IMR-90 (cell line): Measurements from ENCODE around the gene DCTD. TPM values are rescaled to one million over a fixed set of nuclear protein-coding genes. Genes with fewer than 3 reads are reported as not detected.

ENCODE experiments used
- ATAC-seq: fragments of 200-7000 bp; cut with Tn5 transposase; 2 replicates; pipeline ENCODE4 v1.9.1; 2020; ENCODE audit warnings: low read depth, mild to moderate bottlenecking, moderate library complexity
- BruUV-seq: library from RNA; stranded (reverse); fragments of 400-500 nt; replicated peaks from 2 replicates; lab custom pipeline; 2021; lab: Mats Ljungman, UMichigan
- CTCF ChIA-PET: fragments of 300-600 bp; formaldehyde crosslinking; extraction: SDS; loops from one replicate; lab custom pipeline; 2021; ENCODE audit warnings: antibody characterized with exemption; lab: Yijun Ruan, JAX
- POLR2A ChIA-PET: fragments of 300-600 bp; sonication (Branson Sonifier 250); formaldehyde crosslinking; loops from one replicate; lab custom pipeline; 2022; ENCODE audit warnings: antibody characterized with exemption; ENCODE audit not compliant: unreplicated experiment; lab: Charles Lee
- DNase-seq: peaks from one replicate; pipeline ENCODE4 v3.0.0; 2013
- H2AFZ ChIP-seq: replicated peaks from 2 replicates; pipeline ENCODE3; 2013; ENCODE audit warnings: low read length, mild to moderate bottlenecking; ENCODE audit not compliant: poor library complexity
- H2AK5ac ChIP-seq: 2 replicates; pipeline ENCODE4 v1.6.1; 2013; ENCODE audit warnings: low read depth, low read length, inconsistent platforms
- H2AK9ac ChIP-seq: replicated peaks from 2 replicates; pipeline ENCODE3; 2013; ENCODE audit warnings: mild to moderate bottlenecking, low read depth, low read length, moderate library complexity; ENCODE audit not compliant: poor library complexity
- H2BK120ac ChIP-seq: 2 replicates; pipeline ENCODE4 v1.6.1; 2013; ENCODE audit warnings: low read depth, low read length, inconsistent platforms
- H2BK15ac ChIP-seq: 3 replicates; pipeline ENCODE4 v1.6.1; 2013; ENCODE audit warnings: low read depth, low read length, inconsistent platforms
- H2BK20ac ChIP-seq: 2 replicates; pipeline ENCODE4 v1.6.1; 2013; ENCODE audit warnings: low read depth, mild to moderate bottlenecking, inconsistent platforms, low read length, moderate library complexity
- H2BK5ac ChIP-seq: 2 replicates; pipeline ENCODE4 v1.6.1; 2013; ENCODE audit warnings: mild to moderate bottlenecking, low read depth, low read length, inconsistent platforms; ENCODE audit not compliant: poor library complexity, severe bottlenecking
- H3K14ac ChIP-seq: replicated peaks from 2 replicates; pipeline ENCODE4 v1.6.1; 2013; ENCODE audit warnings: low read depth, low read length, inconsistent platforms
- H3K18ac ChIP-seq: 2 replicates; pipeline ENCODE4 v1.6.1; 2013; ENCODE audit warnings: low read depth, low read length, control low read depth
- H3K23ac ChIP-seq: 2 replicates; pipeline ENCODE4 v1.6.1; 2013; ENCODE audit warnings: low read depth, low read length, inconsistent platforms
- H3K27ac ChIP-seq: 2 replicates; pipeline ENCODE4 v1.5.1; 2013; ENCODE audit warnings: mild to moderate bottlenecking, control low read depth, low read length; ENCODE audit not compliant: insufficient read depth
- H3K27me3 ChIP-seq: 2 replicates; pipeline ENCODE4 v1.6.1; 2013; ENCODE audit warnings: low read length; ENCODE audit not compliant: control insufficient read depth, insufficient read depth
- H3K36me3 ChIP-seq: 2 replicates; pipeline ENCODE4 v1.6.1; 2013; ENCODE audit warnings: low read length, mixed read lengths; ENCODE audit not compliant: control insufficient read depth, insufficient read depth
- H3K4ac ChIP-seq: 2 replicates; pipeline ENCODE4 v1.6.1; 2013; ENCODE audit warnings: low read depth, low read length, inconsistent platforms
- H3K4me1 ChIP-seq: 2 replicates; pipeline ENCODE4 v1.6.1; 2013; ENCODE audit warnings: low read length, mixed read lengths; ENCODE audit not compliant: control insufficient read depth, insufficient read depth
- H3K4me2 ChIP-seq: 2 replicates; pipeline ENCODE4 v1.6.1; 2013; ENCODE audit warnings: low read depth, mild to moderate bottlenecking, control low read depth, low read length, moderate library complexity
- H3K4me3 ChIP-seq: 2 replicates; pipeline ENCODE4 v1.5.1; 2013; ENCODE audit warnings: low read depth, mild to moderate bottlenecking, control low read depth, low read length, moderate library complexity; ENCODE audit not compliant: insufficient read depth
- H3K56ac ChIP-seq: 2 replicates; pipeline ENCODE4 v1.6.1; 2013; ENCODE audit warnings: low read length, inconsistent platforms; ENCODE audit not compliant: insufficient read depth; ENCODE audit errors: extremely low read depth
- H3K79me1 ChIP-seq, 2 experiments: 2 replicates each; pipeline ENCODE4 v1.6.1; 2013; ENCODE audit warnings: low read length in 2 of 2, inconsistent platforms in 1 of 2, low read depth in 1 of 2
- H3K9ac ChIP-seq: 2 replicates; pipeline ENCODE4 v1.6.1; 2013; ENCODE audit warnings: low read depth, low read length, control low read depth
- H3K9me1 ChIP-seq: 2 replicates; pipeline ENCODE4 v1.6.1; 2013; ENCODE audit warnings: low read length, inconsistent platforms; ENCODE audit not compliant: insufficient read depth
- H3K9me3 ChIP-seq: 2 replicates; pipeline ENCODE4 v1.6.1; 2013; ENCODE audit warnings: low read length; ENCODE audit not compliant: control insufficient read depth, insufficient read depth
- H4K20me1 ChIP-seq: 2 replicates; pipeline ENCODE4 v1.6.1; 2013; ENCODE audit warnings: low read length, inconsistent platforms; ENCODE audit not compliant: insufficient read depth
- H4K5ac ChIP-seq: 2 replicates; pipeline ENCODE4 v1.6.1; 2013; ENCODE audit warnings: mild to moderate bottlenecking, low read depth, low read length, control low read depth
- H4K8ac ChIP-seq, 2 experiments: 2 replicates each; pipeline ENCODE4 v1.6.1; 2013; ENCODE audit warnings: low read depth in 2 of 2, low read length in 2 of 2, control low read depth in 1 of 2, inconsistent platforms in 1 of 2
- H4K91ac ChIP-seq: 2 replicates; pipeline ENCODE4 v1.6.1; 2013; ENCODE audit warnings: low read depth, low read length, inconsistent platforms; ENCODE audit not compliant: insufficient read depth
- BHLHE40 ChIP-seq: fragments of 150-350 bp; IDR thresholded peaks from 2 replicates; pipeline ENCODE4 v1.6.1; 2016; ENCODE audit warnings: mild to moderate bottlenecking, low read depth, low read length
- CEBPB ChIP-seq: IDR thresholded peaks from 2 replicates; pipeline ENCODE4 v1.6.1; 2012; ENCODE audit warnings: low read depth, low read length, improper control_type of control experiment
- CHD1 ChIP-seq: IDR thresholded peaks from 2 replicates; pipeline ENCODE4 v1.6.1; 2012; ENCODE audit warnings: low read depth, low read length, improper control_type of control experiment
- MAZ ChIP-seq: IDR thresholded peaks from 2 replicates; pipeline ENCODE4 v1.6.1; 2012; ENCODE audit warnings: low read depth, mild to moderate bottlenecking, low read length, improper control_type of control experiment, moderate library complexity, borderline replicate concordance
- MXI1 ChIP-seq: IDR thresholded peaks from 2 replicates; pipeline ENCODE4 v1.6.1; 2012; ENCODE audit warnings: low read depth, mild to moderate bottlenecking, low read length, moderate library complexity, borderline replicate concordance
- POLR2A ChIP-seq: IDR thresholded peaks from 2 replicates; pipeline ENCODE4 v1.6.1; 2012; ENCODE audit warnings: mild to moderate bottlenecking, low read depth, low read length
- RAD21 ChIP-seq: IDR thresholded peaks from 2 replicates; pipeline ENCODE4 v1.6.1; 2012; ENCODE audit warnings: low read length, improper control_type of control experiment
- RCOR1 ChIP-seq: IDR thresholded peaks from 2 replicates; pipeline ENCODE4 v1.6.1; 2012; ENCODE audit warnings: mild to moderate bottlenecking, low read length, improper control_type of control experiment; ENCODE audit not compliant: insufficient replicate concordance
- RFX5 ChIP-seq: IDR thresholded peaks from 2 replicates; pipeline ENCODE4 v1.8.0; 2012; ENCODE audit warnings: low read depth, mild to moderate bottlenecking, low read length, moderate library complexity
- SMC3 ChIP-seq: fragments of 150-350 bp; IDR thresholded peaks from 2 replicates; pipeline ENCODE4 v1.6.1; 2016; ENCODE audit warnings: low read depth, mild to moderate bottlenecking, antibody characterized with exemption, low read length, moderate library complexity
- WGBS, 2 experiments: methylation state at CpG; one replicate each; pipeline versions ENCODE4 v1.1.5 to v1.1.7; 2013; ENCODE audit warnings: missing lambda C conversion rate in 2 of 2; ENCODE audit not compliant: insufficient read length in 1 of 2; ENCODE audit errors: extremely low coverage in 2 of 2; 5-methylcytosine and 5-hydroxymethylcytosine counted together
- dilution Hi-C: fragments of 300-500 bp; cut with HindIII; formaldehyde crosslinking; loops from one replicate; pipeline ENCODE4 v1.14.3; 2018; ENCODE audit warnings: low sequenced_read_pairs; ENCODE audit not compliant: unreplicated experiment
- in situ Hi-C: fragments of 300-500 bp; cut with MboI; formaldehyde crosslinking; loops from 3 replicates; pipeline ENCODE4 v1.14.3; 2019; ENCODE audit warnings: low sequenced_read_pairs, inconsistent platforms, mixed read lengths
- intact Hi-C: fragments of 100-400 bp; cut with micrococcal nuclease; formaldehyde crosslinking; loops from 2 replicates; pipeline ENCODE4 v1.10.0; 2022
- polyA plus RNA-seq, 3 experiments: library from polyadenylated mRNA; depleted of rRNA; stranded (reverse); fragments of >200 nt; gene quantifications; 2 replicates each; pipeline ENCODE4 v1.2.3, GENCODE V29; 2012; ENCODE audit warnings: low replicate concordance in 1 of 3
- total RNA-seq: library from RNA; depleted of rRNA; stranded (reverse); fragments of >200 nt; gene quantifications from 2 replicates; pipeline ENCODE4 v1.2.3, GENCODE V29; 2012
- TF ChIP-seq, protein P1 (sequence below): conservative IDR thresholded peaks from 2 replicates; pipeline ENCODE4 v1.5.1; 2012; ENCODE audit warnings: mild to moderate bottlenecking, low read depth, low read length, improper control_type of control experiment
- TF ChIP-seq, protein P2 (sequence below): fragments of 150-350 bp; IDR thresholded peaks from 2 replicates; pipeline ENCODE4 v1.6.1; 2016; ENCODE audit warnings: low read depth, mild to moderate bottlenecking, low read length, moderate library complexity, borderline replicate concordance
- TF ChIP-seq, protein P3 (sequence below): fragments of 150-350 bp; IDR thresholded peaks from 2 replicates; pipeline ENCODE4 v1.6.1; 2017; ENCODE audit warnings: mild to moderate bottlenecking, antibody characterized with exemption, low read length, low read depth

DCTD gene
- total and polyA plus RNA-seq, 2 of the 4 experiments (the other 2 are of a cell fraction): 90.3 to 127 TPM

DNA sequence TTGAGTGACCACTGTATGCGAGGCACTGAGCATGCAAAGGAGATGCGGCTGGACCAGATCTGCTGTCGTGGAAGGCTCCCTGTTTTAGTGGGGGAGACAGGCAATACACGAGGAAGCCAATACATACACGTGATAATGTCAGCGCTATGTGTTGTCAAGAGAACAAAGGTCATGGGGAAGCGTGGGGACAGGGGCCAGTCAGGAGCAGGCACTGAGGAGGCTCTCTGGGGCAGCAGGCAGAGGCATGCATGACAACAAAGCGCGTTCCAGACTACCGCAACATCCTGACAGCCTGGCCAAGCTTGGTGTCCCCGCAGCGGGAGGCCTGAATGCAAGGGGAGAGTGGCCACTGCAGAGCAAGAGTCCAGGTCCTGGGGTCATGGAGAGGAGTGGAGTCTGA, 61.9 kb downstream of the DCTD start:
- H3K9me1 ChIP-seq: no peaks in the 10 kb centered on the region
- POLR2A ChIA-PET: no interaction called here
- DNase-seq (no peak), ATAC-seq (no peak)
- H4K20me1 ChIP-seq: no peaks in the 10 kb centered on the region
- no peaks in the 10 kb centered on the region for H3K79me1 ChIP-seq
- H2BK20ac ChIP-seq: no peak overlapping the region
- H3K36me3 ChIP-seq: no peaks in the 10 kb centered on the region
- no peak overlapping the region for H3K4ac ChIP-seq
- CTCF ChIA-PET: no interaction called here
- dilution Hi-C loops (no loop called here), in situ Hi-C loops (no loop called here), intact Hi-C loops (no loop called here)
- H3K14ac ChIP-seq: no peak overlapping the region
- no peak overlapping the region for H3K4me2 ChIP-seq
- no peak overlapping the region for H4K5ac ChIP-seq
- H4K8ac ChIP-seq: no peak overlapping the region
- H2AK9ac ChIP-seq: no peak overlapping the region
- no peak overlapping the region for H3K23ac ChIP-seq
- H4K91ac ChIP-seq: no peak overlapping the region
- H3K56ac ChIP-seq: no peak overlapping the region
- H3K18ac ChIP-seq: no peak overlapping the region
- TF ChIP-seq RAD21 (no peak), MXI1 (no peak), RFX5 (no peak), RCOR1 (no peak), CHD1 (no peak), BHLHE40 (no peak), POLR2A (no peak), MAZ (no peak), CEBPB (no peak), SMC3 (no peak)
- TF ChIP-seq, protein P1, sequence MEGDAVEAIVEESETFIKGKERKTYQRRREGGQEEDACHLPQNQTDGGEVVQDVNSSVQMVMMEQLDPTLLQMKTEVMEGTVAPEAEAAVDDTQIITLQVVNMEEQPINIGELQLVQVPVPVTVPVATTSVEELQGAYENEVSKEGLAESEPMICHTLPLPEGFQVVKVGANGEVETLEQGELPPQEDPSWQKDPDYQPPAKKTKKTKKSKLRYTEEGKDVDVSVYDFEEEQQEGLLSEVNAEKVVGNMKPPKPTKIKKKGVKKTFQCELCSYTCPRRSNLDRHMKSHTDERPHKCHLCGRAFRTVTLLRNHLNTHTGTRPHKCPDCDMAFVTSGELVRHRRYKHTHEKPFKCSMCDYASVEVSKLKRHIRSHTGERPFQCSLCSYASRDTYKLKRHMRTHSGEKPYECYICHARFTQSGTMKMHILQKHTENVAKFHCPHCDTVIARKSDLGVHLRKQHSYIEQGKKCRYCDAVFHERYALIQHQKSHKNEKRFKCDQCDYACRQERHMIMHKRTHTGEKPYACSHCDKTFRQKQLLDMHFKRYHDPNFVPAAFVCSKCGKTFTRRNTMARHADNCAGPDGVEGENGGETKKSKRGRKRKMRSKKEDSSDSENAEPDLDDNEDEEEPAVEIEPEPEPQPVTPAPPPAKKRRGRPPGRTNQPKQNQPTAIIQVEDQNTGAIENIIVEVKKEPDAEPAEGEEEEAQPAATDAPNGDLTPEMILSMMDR: no peak
- TF ChIP-seq, protein P2, sequence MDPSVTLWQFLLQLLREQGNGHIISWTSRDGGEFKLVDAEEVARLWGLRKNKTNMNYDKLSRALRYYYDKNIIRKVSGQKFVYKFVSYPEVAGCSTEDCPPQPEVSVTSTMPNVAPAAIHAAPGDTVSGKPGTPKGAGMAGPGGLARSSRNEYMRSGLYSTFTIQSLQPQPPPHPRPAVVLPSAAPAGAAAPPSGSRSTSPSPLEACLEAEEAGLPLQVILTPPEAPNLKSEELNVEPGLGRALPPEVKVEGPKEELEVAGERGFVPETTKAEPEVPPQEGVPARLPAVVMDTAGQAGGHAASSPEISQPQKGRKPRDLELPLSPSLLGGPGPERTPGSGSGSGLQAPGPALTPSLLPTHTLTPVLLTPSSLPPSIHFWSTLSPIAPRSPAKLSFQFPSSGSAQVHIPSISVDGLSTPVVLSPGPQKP: no peak
- TF ChIP-seq, protein P3, sequence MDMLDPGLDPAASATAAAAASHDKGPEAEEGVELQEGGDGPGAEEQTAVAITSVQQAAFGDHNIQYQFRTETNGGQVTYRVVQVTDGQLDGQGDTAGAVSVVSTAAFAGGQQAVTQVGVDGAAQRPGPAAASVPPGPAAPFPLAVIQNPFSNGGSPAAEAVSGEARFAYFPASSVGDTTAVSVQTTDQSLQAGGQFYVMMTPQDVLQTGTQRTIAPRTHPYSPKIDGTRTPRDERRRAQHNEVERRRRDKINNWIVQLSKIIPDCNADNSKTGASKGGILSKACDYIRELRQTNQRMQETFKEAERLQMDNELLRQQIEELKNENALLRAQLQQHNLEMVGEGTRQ: no peak
- H3K9me3 ChIP-seq: peaks cover 12% of the 10 kb centered on the region
- H2AK5ac ChIP-seq: no peak overlapping the region
- no peak overlapping the region for H2AFZ ChIP-seq
- H3K4me1 ChIP-seq: no peaks in the 10 kb centered on the region
- BruUV-seq: no TSS peak
- H3K27me3 ChIP-seq: peaks cover 1% of the 10 kb centered on the region; the same call in 1 of the 2 replicates
- H2BK120ac ChIP-seq: no peak overlapping the region
- WGBS, 2 experiments: 80% methylated on average over 11 of the region's 12 CpGs; no CpG with 5 or more reads in 1 of the 2 experiments
- H2BK15ac ChIP-seq: no peak overlapping the region
- no peak overlapping the region for H3K9ac ChIP-seq
- no peak overlapping the region for H3K4me3 ChIP-seq
- no peak overlapping the region for H3K27ac ChIP-seq
- H2BK5ac ChIP-seq: no peak overlapping the region
